NCI-H2081 treated with DMSO at 0.1 percent for 48 hours (cell line): Measurements from ENCODE around the gene PHF12.
"Not testable (repeated sequence)": the region's sequence is repeated elsewhere in the genome, so short reads cannot be mapped to it uniquely, and the experiment has no call there.

Source experiments
- DNase-seq: peaks from one replicate; lab custom pipeline; 2025; lab: John Stamatoyannopoulos, UW

Gene PHF12

GRCh38 chr17:28901866-28902818 lies 49.2 kb downstream of the PHF12 start:
- no peak for DNase-seq

GRCh38 chr17:28900986-28901726 lies 50.2 kb downstream of the PHF12 start:
- DNase-seq: no peak

- no peak for DNase-seq
Observed at GRCh38 chr17:28899212-28899815, 52.0 kb downstream of the PHF12 start.

GRCh38 chr17:28898527-28898955 lies 52.8 kb downstream of the PHF12 start:
- DNase-seq: no peak

GRCh38 chr17:28897769-28898526 lies 53.4 kb downstream of the PHF12 start:
- DNase-seq: no peak

GRCh38 chr17:28896884-28897768 lies 54.2 kb downstream of the PHF12 start, which contains the start of gene FLOT2:
Gene FLOT2, minus strand, starts transcription at chr17:28897733. Its CDS starts 159 bp downstream, at chr17:28897574.
- no peak for DNase-seq

- no peak for DNase-seq
Observed at GRCh38 chr17:28896491-28896883, 54.8 kb downstream of the PHF12 start.

GRCh38 chr17:28895794-28896447 lies 55.4 kb downstream of the PHF12 start:
- DNase-seq: no peak

GRCh38 chr17:28893248-28894183 lies 57.8 kb downstream of the PHF12 start:
- not testable (repeated sequence) for DNase-seq

- DNase-seq: no peak
Observed at GRCh38 chr17:28892024-28892423, 59.3 kb downstream of the PHF12 start.

GRCh38 chr17:28891201-28891600 lies 60.1 kb downstream of the PHF12 start:
- DNase-seq: no peak

- no peak for DNase-seq
Observed at GRCh38 chr17:28889996-28890395, 61.3 kb downstream of the PHF12 start.

GRCh38 chr17:28888832-28889231 lies 62.5 kb downstream of the PHF12 start:
- DNase-seq: no peak

- DNase-seq: no peak
Observed at GRCh38 chr17:28887871-28888471, 63.3 kb downstream of the PHF12 start.

GRCh38 chr17:28885951-28886350 lies 65.4 kb downstream of the PHF12 start:
- no peak for DNase-seq

GRCh38 chr17:28885363-28885762 lies 66.0 kb downstream of the PHF12 start:
- DNase-seq: no peak

- no peak for DNase-seq
Observed at GRCh38 chr17:28883967-28884702, 67.2 kb downstream of the PHF12 start.
